Measurements from ENCODE around the gene PCSK1.
A peak's percentile ranks its signal among the peaks of the same experiment; 100 is the strongest.
"Not testable (repeated sequence)": the region's sequence is repeated elsewhere in the genome, so short reads cannot be mapped to it uniquely, and the experiment has no call there.

The PCSK1 gene

GRCh38 chr5:96425443-96425842, 7.6 kb downstream of the PCSK1 start:
- no peak for DNase-seq

DNA sequence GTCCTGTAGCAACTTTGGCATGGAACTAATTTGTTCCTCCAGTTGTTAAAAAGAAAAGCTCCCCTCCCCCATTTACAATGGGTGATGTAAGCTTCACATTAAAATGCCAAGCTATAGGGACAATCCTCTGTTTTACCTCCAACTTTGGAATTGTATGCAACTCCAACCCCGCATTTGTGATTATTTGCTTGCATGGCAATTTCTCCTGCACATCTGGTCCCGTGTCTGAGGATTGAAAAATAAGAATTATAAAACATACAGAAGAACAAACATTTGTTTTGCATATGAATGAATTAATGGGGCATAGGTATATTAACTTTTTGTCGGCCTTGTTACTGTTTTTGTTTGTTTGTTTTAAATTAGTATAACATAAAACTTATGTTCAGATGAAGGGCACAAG, 17.2 kb downstream of the PCSK1 start:
- DNase-seq, result no peak

DNA sequence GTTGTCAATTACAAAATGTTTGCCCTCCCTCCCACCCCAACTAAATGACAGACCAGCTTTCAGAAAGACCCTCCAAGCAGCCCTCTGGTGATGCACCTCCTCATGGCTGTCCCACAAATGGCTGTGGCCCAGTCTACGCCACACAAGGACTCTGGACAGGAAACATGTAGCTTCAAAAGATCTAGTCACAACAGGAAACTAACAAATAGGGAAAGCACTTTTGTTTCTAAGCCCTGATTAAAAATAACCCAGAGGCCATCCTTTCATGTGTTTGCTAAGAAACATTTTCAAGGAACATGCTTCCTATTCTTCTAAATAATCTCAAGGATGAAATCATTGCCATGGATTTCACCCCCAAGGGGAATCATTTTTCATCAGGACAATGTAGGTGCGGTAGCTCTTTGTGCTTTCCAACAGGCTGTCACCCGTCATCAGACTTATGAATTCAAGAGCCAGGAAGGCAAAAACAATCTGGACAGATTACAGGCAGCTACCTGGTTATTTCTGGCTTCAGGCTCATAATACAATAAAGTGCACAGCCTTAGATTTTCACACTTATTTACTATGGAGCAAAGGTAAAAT, 20.1 kb downstream of the PCSK1 start:
- no peak for DNase-seq

- no peak for DNase-seq
Measured at GRCh38 chr5:96410013-96410412, 23.0 kb downstream of the PCSK1 start.

DNA sequence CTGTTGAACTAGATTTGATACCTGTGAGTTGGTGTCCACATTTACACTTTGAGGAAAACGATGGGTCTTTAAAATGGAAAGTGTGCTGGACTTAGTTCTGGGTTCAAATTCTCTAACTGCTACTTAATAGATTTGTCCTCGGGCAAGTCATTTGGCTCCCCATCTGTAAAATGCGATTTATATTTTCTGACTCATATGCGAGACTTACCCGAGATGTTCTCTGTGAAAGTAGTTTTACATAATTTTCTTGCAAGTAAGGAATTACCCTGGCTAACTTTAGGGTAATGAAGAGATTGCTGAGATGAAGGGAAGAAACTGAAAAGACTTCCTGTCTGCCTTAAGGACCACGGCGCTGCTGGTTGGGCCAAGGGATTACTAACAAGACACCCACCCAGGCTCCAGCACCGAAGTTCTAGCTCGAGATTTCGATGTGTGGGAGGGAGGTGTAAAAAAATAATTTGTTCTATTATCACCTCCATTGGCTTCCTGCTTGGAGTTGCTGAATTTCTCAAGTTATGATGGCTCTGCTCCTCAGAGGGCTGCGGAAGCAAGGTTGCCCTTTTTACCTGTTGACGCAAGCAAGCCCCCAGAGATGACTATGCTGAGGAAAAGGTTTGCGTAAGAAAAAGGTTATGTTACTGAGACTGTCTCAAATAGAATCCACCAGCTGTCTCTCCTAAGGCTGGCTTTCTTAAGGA, 24.1 kb downstream of the PCSK1 start:
- no peak for DNase-seq

GRCh38 chr5:96408210-96408777, 24.8 kb downstream of the PCSK1 start:
- DNase-seq, result no peak

- no peak for DNase-seq
Measured at GRCh38 chr5:96407436-96407835, 25.6 kb downstream of the PCSK1 start.

DNA sequence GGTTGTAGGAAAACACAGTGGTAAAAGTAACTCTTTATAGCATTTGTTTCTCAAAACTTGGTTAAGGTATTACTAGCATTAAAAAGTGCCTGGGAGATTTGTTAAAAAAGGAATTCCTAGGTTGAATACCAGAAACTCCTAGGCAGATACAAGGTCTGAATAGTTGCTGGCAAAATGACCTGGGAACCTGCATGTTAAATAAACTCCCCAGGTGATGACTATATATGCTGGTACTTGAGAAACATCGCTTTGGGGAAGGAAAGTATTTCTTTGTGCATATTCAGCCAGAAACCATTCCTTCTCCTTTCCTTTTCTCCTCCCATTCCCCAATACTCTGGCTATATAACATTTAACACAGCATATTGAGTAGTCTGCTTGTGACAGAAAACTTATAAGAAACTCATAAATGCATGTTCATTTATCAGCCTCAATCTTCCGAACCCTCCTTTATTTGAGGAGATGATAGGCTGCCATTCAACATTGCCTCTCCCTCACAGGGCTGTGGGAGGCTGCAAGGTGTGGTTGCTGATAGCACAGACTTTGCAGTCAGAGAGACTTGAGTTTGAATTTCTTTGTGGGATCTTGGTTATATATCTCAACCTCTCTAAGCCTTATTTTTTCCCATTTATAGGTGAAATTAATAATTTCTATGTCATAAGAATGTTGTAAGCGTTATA, 28.7 kb downstream of the PCSK1 start:
- DNase-seq, result no peak

GRCh38 chr5:96402500-96402899, 30.5 kb downstream of the PCSK1 start:
- DNase-seq, result no peak

GRCh38 chr5:96396878-96397277, 36.2 kb downstream of the PCSK1 start:
- DNase-seq, result no peak

DNA sequence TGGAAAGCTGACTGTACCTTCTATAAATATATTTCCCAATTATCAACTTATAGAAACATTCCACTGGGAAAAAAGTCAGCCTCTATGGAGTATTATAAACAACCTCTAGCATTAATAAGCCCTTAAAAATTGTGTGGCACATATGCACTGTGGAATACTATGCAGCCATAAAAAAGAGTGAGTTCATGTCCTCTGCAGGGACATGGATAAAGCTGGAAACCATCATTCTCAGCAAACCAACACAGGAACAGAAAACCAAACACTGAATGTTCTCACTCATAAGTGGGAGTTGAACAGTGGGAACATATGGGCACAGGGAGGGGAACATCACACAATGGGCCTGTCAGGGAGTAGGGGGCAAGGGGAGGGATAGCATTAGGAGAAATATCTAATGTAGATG, 37.8 kb downstream of the PCSK1 start:
- not testable (repeated sequence) for DNase-seq

DNA sequence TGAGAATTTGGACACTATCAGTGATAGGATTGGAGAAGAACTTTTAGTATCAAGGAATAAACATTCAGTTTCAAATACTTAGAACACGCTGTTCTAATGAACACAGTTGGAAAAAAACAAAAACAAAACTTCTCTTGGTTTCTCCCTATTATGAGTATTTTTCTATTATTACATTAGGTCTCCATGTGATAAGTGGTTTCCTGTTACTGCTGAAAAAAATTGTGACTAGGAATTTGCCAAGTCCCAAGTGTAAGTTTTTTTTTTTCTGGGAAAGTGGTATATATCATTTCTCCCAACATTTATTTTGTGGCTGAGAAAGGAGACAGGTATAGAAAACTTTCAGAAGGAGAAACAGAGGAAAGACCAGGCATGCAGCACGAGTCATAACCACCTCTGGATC, 41.1 kb downstream of the PCSK1 start:
- DNase-seq, result no peak

DNA sequence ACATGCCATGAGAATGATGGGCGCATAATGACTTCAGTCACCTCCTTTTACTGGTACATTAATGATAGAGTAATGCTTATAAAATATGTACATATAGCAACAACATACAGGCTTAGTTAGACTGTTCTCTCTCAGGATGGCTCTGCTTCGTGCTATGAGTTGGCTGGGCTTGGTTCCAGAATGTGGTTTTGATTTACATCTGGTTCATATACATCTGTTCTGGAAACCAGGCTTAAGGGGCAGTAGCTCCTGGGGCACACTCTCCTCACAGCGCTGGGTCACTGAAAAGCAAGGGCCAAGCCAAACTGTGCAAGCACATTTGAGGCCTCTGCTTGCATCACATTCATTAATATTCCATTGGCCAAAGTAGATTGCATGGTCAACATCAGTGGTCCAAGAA, 44.9 kb downstream of the PCSK1 start:
- no peak for DNase-seq

DNA sequence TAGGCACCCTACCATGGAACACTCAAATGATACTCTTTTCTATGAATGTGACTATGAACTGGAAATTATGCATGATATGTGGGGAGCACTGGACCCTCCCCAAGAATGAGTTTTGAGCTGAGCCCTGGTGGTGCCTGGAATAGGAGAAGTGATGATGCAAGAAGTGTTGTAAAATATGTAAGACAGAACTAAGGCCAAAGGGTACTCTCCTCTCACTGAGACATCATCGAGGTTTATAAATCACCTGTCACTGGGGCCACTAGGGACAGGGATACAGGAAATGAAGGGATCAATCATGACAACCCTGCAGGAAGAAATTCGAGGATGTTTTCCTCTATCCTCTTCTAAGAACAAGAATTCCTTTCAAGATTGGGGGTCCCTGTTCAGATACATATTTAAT, 45.4 kb downstream of the PCSK1 start:
- no peak for DNase-seq

DNA sequence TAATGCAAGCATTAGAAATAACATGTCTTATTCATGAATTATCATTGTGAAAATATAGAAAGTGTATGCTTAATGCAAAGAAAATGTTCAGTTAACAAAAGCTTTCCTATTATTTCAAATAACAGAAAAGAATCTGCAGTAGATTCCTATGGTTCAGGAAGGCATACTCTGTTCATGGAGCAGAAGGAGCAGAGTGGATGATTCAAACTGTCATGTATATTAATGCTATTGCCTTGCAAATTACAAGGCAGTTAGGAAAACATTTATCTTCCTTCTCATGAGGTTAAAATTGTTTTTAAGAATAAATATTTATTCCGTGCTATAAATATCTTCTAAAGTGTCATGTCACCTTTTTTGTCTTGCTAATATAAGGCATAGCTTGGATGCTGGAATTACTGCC, 47.5 kb downstream of the PCSK1 start:
- no peak for DNase-seq

GRCh38 chr5:96384353-96384752, 48.7 kb downstream of the PCSK1 start:
- no peak for DNase-seq

- peak; percentile 73 for DNase-seq
Measured at GRCh38 chr5:96381526-96381925, 51.5 kb downstream of the PCSK1 start.

- DNase-seq, result no peak
Measured at GRCh38 chr5:96379896-96380295, 53.2 kb downstream of the PCSK1 start.

- no peak for DNase-seq
Measured at GRCh38 chr5:96377597-96377996, 55.5 kb downstream of the PCSK1 start.

DNA sequence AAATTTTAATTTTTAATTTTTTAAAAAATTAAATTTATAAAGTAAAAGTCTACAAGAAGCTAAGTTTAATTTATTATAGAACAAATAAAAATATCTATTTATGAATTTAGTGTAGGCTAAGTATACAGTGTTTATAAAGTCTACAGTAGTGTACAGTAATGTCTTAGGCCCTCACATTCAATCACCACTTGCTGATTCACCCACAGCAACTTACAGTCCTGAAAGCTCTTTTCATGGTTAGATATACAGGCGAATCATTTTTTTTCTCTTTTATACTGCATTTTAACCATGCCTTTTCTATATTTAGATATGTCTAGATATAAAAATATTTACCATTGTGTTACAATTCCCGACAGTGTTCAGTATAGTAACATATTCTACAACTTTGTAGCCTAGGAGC, 55.9 kb downstream of the PCSK1 start:
- no peak for DNase-seq

DNA sequence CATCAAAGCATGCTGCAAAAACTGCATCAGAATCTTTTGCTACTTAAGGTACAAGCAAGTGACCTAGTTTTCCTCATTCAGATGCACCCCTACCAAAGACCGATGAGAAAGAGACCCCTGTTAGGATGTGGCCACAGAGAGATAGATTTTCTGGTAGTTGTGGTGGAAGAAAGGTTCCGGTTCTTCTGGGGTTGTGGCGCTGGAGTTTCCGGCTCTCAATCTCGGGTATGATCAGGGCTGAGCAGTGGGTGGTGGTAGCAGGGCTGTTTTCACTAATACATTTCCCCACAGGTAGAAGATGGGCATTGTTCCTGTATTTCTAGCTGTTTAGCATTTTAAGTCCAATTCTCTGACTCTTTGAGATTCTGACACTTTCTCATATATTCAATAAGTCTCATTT, 58.4 kb downstream of the PCSK1 start:
- DNase-seq, result no peak

DNA sequence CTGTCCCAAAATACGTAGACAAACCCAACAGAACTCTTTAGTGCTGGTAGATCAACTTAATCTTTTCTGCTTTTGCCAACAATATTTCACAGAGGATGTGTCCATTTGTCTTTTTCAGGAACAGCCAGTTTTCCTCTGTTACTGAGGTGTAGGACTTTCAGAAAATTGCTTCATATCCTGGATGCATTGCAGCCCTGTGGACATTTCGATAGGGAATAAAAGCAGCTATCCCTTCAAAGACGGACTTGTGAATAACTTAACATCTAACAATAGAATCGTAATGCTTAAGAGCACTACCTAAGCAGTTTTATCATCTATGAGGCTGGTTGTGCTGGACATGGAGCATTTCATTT, 59.7 kb downstream of the PCSK1 start:
- DNase-seq, result no peak

- no peak for DNase-seq
Measured at GRCh38 chr5:96372726-96373380, 60.2 kb downstream of the PCSK1 start.

DNA sequence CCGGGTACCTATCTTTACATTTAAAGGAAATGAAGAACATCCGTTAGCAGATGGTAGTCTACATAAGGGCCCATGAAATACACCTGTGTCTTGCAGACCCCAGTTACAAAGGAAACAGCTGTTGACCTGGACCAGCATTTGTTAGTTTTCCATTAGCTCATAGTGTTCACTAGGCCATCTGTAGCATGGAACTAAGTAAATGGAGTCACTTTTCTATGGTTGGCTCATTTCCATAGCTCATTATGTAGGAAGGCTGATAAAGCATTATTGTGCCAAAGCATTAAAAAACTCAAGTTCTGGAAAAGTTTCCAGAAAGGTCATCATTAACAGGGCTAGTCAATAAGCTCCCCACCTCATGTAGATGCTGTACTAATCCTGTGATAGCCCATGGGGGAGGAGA, 62.1 kb downstream of the PCSK1 start:
- peak; percentile 72 for DNase-seq

Measured in NCI-H2171 treated with DMSO at 0.1 percent for 48 hours (cell line).